ENCODE measurements around the gene BTBD7. TPM values are rescaled to one million over a fixed set of nuclear protein-coding genes. Genes with fewer than 3 reads are reported as not detected.
A peak's percentile ranks its signal among the peaks of the same experiment; 100 is the strongest.

BTBD7 gene
- total RNA-seq, 1 donor from 2014 or later: 43.5 TPM

- H3K27me3 Mint-ChIP-seq (ENCODE audit: low read depth): no peaks in the 10 kb centered on the region
- H3K4me1 Mint-ChIP-seq (ENCODE audit: low read depth): peaks cover 54% of the 10 kb centered on the region
- no peak for DNase-seq (ENCODE audit: low spot score)
- H3K4me3 Mint-ChIP-seq (ENCODE audit: unreplicated experiment): no peak overlapping the region
- H3K27ac Mint-ChIP-seq (ENCODE audit: unreplicated experiment): no peak overlapping the region
- TF ChIP-seq CTCF (IDR thresholded peaks at IDR 0.05): no peak
- H3K36me3 Mint-ChIP-seq (ENCODE audit: low read depth): no peaks in the 10 kb centered on the region
- H3K9me3 Mint-ChIP-seq (ENCODE audit: low read depth): no peaks in the 10 kb centered on the region
These were observed 12.3 kb downstream of the BTBD7 start for GRCh38 chr14:93320489-93320888.

GRCh38 chr14:93319958-93320357 lies 12.9 kb downstream of the BTBD7 start:
- no peaks in the 10 kb centered on the region for H3K9me3 Mint-ChIP-seq (ENCODE audit: low read depth)
- H3K4me3 Mint-ChIP-seq (ENCODE audit: unreplicated experiment): no peak overlapping the region
- peak overlapping the region; percentile 55 for H3K27ac Mint-ChIP-seq (ENCODE audit: unreplicated experiment)
- H3K36me3 Mint-ChIP-seq (ENCODE audit: low read depth): no peaks in the 10 kb centered on the region
- no peak for DNase-seq (ENCODE audit: low spot score)
- TF ChIP-seq CTCF (IDR thresholded peaks at IDR 0.05): no peak
- H3K4me1 Mint-ChIP-seq (ENCODE audit: low read depth): peaks cover 54% of the 10 kb centered on the region
- no peaks in the 10 kb centered on the region for H3K27me3 Mint-ChIP-seq (ENCODE audit: low read depth)

GRCh38 chr14:93319494-93319893 lies 13.3 kb downstream of the BTBD7 start:
- DNase-seq (ENCODE audit: low spot score): no peak
- Mint-ChIP-seq H3K4me3 (ENCODE audit: unreplicated experiment) (no peak overlapping the region), H3K27ac (ENCODE audit: unreplicated experiment) (peak overlapping the region; percentile 55), H3K4me1 (ENCODE audit: low read depth) (peaks cover 50% of the 10 kb centered on the region), H3K9me3 (ENCODE audit: low read depth) (no peaks in the 10 kb centered on the region), H3K27me3 (ENCODE audit: low read depth) (no peaks in the 10 kb centered on the region), H3K36me3 (ENCODE audit: low read depth) (no peaks in the 10 kb centered on the region)
- TF ChIP-seq CTCF (IDR thresholded peaks at IDR 0.05): no peak

- Mint-ChIP-seq H3K4me1 (ENCODE audit: low read depth) (peaks cover 49% of the 10 kb centered on the region), H3K9me3 (ENCODE audit: low read depth) (no peaks in the 10 kb centered on the region), H3K27me3 (ENCODE audit: low read depth) (no peaks in the 10 kb centered on the region), H3K36me3 (ENCODE audit: low read depth) (no peaks in the 10 kb centered on the region), H3K27ac (ENCODE audit: unreplicated experiment) (peak overlapping the region; percentile 27), H3K4me3 (ENCODE audit: unreplicated experiment) (no peak overlapping the region)
- DNase-seq (ENCODE audit: low spot score): no peak
- no peak for TF ChIP-seq CTCF (IDR thresholded peaks at IDR 0.05)
These were observed 13.9 kb downstream of the BTBD7 start for GRCh38 chr14:93318927-93319326.

- H3K9me3 Mint-ChIP-seq (ENCODE audit: low read depth): no peaks in the 10 kb centered on the region
- peak overlapping the region; percentile 84 for H3K27ac Mint-ChIP-seq (ENCODE audit: unreplicated experiment)
- TF ChIP-seq CTCF (IDR thresholded peaks at IDR 0.05): no peak
- no peak overlapping the region for H3K4me3 Mint-ChIP-seq (ENCODE audit: unreplicated experiment)
- peaks cover 46% of the 10 kb centered on the region for H3K4me1 Mint-ChIP-seq (ENCODE audit: low read depth)
- H3K27me3 Mint-ChIP-seq (ENCODE audit: low read depth): no peaks in the 10 kb centered on the region
- DNase-seq (ENCODE audit: low spot score): no peak
- H3K36me3 Mint-ChIP-seq (ENCODE audit: low read depth): no peaks in the 10 kb centered on the region
These were observed 14.7 kb downstream of the BTBD7 start for GRCh38 chr14:93317875-93318807.

All from chondrocyte (in vitro differentiated cells).